ENCODE measurements around the gene GPBAR1.

Gene GPBAR1

GRCh38 chr2:218307415-218308090 is 46.7 kb downstream of the GPBAR1 start:
- DNase-seq = no peak

- peak; percentile 44 for DNase-seq
Observed at GRCh38 chr2:218310853-218311540, 50.2 kb downstream of the GPBAR1 start.

GRCh38 chr2:218311541-218312266 is 50.9 kb downstream of the GPBAR1 start:
- DNase-seq = peak; percentile 50

- DNase-seq = no peak
Observed at GRCh38 chr2:218312267-218312756, 51.5 kb downstream of the GPBAR1 start.

- no peak for DNase-seq
Observed at GRCh38 chr2:218313356-218313755, 52.5 kb downstream of the GPBAR1 start.
